8988T (cell line): ENCODE results near the gene CNTN2.

Source experiments
- DNase-seq: peaks from one replicate; pipeline ENCODE4 v3.0.0; 2011

The CNTN2 gene

GRCh38 chr1:205075642-205076155, 32.7 kb downstream of the CNTN2 start:
- DNase-seq = no peak

- no peak for DNase-seq
Measured at GRCh38 chr1:205076245-205076761, 33.3 kb downstream of the CNTN2 start.

- no peak for DNase-seq
Measured at GRCh38 chr1:205077158-205077933, 34.3 kb downstream of the CNTN2 start.

GRCh38 chr1:205077934-205078311, 34.9 kb downstream of the CNTN2 start:
- no peak for DNase-seq

GRCh38 chr1:205082431-205082830, 39.4 kb downstream of the CNTN2 start:
- no peak for DNase-seq

GRCh38 chr1:205084360-205084759, 41.3 kb downstream of the CNTN2 start, which contains the start of gene TMEM81:
Gene TMEM81 (minus strand): TSS chr1:205084460. CDS start chr1:205084320, 140 bp downstream.
- no peak for DNase-seq

GRCh38 chr1:205088341-205088740, 45.3 kb downstream of the CNTN2 start:
- no peak for DNase-seq

- DNase-seq = no peak
Measured at GRCh38 chr1:205091043-205091740, 48.2 kb downstream of the CNTN2 start.

- no peak for DNase-seq
Measured at GRCh38 chr1:205095422-205095821, 52.4 kb downstream of the CNTN2 start.

GRCh38 chr1:205098242-205098641, 55.2 kb downstream of the CNTN2 start:
- DNase-seq = no peak

- no peak for DNase-seq
Measured at GRCh38 chr1:205102404-205102803, 59.4 kb downstream of the CNTN2 start.

- no peak for DNase-seq
Measured at GRCh38 chr1:205107327-205107726, 64.3 kb downstream of the CNTN2 start.

- no peak for DNase-seq
Measured at GRCh38 chr1:205108464-205108863, 65.5 kb downstream of the CNTN2 start.

- no peak for DNase-seq
Measured at GRCh38 chr1:205109269-205109668, 66.3 kb downstream of the CNTN2 start.

GRCh38 chr1:205109711-205110110, 66.7 kb downstream of the CNTN2 start:
- no peak for DNase-seq

GRCh38 chr1:205111354-205111753, 68.3 kb downstream of the CNTN2 start:
- no peak for DNase-seq

- no peak for DNase-seq
Measured at GRCh38 chr1:205118752-205119151, 75.7 kb downstream of the CNTN2 start.

- DNase-seq = peak; percentile 78
Measured at GRCh38 chr1:205121660-205122488, 78.9 kb downstream of the CNTN2 start, which contains the start of gene RBBP5. Gene RBBP5 (minus strand): TSS chr1:205121978. CDS start chr1:205121873, 105 bp downstream.

- no peak for DNase-seq
Measured at GRCh38 chr1:205122489-205122882, 79.5 kb downstream of the CNTN2 start.

GRCh38 chr1:205124726-205125125, 81.7 kb downstream of the CNTN2 start:
- DNase-seq = no peak

GRCh38 chr1:205127646-205128045, 84.6 kb downstream of the CNTN2 start:
- DNase-seq = no peak
